ENCODE results near the gene ZNF777.
"Not testable (repeated sequence)": the region's sequence is repeated elsewhere in the genome, so short reads cannot be mapped to it uniquely, and the experiment has no call there.

Gene ZNF777

GRCh38 chr7:149460493-149461277, at the start of gene ZNF777:
TSS of gene ZNF777 (minus strand) at chr7:149461062. CDS start at chr7:149456022, 5,040 bp downstream.
- ATAC-seq = peak; percentile 97 to 98

- ATAC-seq = no peak
Observed at GRCh38 chr7:149510248-149510647, 49.4 kb upstream of the ZNF777 start.

- no peak for ATAC-seq
Observed at GRCh38 chr7:149509774-149510173, 48.9 kb upstream of the ZNF777 start.

- ATAC-seq = no peak
Observed at GRCh38 chr7:149505551-149505950, 44.7 kb upstream of the ZNF777 start.

GRCh38 chr7:149501651-149502050, 40.8 kb upstream of the ZNF777 start:
- ATAC-seq = no peak

- no peak for ATAC-seq
Observed at GRCh38 chr7:149500910-149501309, 40.0 kb upstream of the ZNF777 start.

- no peak for ATAC-seq
Observed at GRCh38 chr7:149500201-149500600, 39.3 kb upstream of the ZNF777 start.

- ATAC-seq = no peak
Observed at GRCh38 chr7:149498811-149499210, 37.9 kb upstream of the ZNF777 start.

- peak; percentile 94 to 95 for ATAC-seq
Observed at GRCh38 chr7:149497467-149498261, 36.8 kb upstream of the ZNF777 start, which contains the start of gene ZNF746. TSS of gene ZNF746 (minus strand) at chr7:149497809. CDS start at chr7:149497536, 273 bp downstream.

GRCh38 chr7:149496642-149497391, 36.0 kb upstream of the ZNF777 start:
- peak; percentile 22 to 37 for ATAC-seq

- ATAC-seq = no peak
Observed at GRCh38 chr7:149495785-149496641, 35.2 kb upstream of the ZNF777 start.

- ATAC-seq = no peak
Observed at GRCh38 chr7:149494738-149495368, 34.0 kb upstream of the ZNF777 start.

- ATAC-seq = not testable (repeated sequence)
Observed at GRCh38 chr7:149493975-149494374, 33.1 kb upstream of the ZNF777 start.

- no peak for ATAC-seq
Observed at GRCh38 chr7:149493366-149493765, 32.5 kb upstream of the ZNF777 start.

- ATAC-seq = no peak
Observed at GRCh38 chr7:149490083-149490760, 29.4 kb upstream of the ZNF777 start.

GRCh38 chr7:149489391-149490024, 28.6 kb upstream of the ZNF777 start:
- peak in 1 of 2 donors; percentile 30 for ATAC-seq

- ATAC-seq = no peak
Observed at GRCh38 chr7:149479568-149479967, 18.7 kb upstream of the ZNF777 start.

GRCh38 chr7:149478754-149479153, 17.9 kb upstream of the ZNF777 start:
- ATAC-seq = no peak

GRCh38 chr7:149477494-149478443, 16.9 kb upstream of the ZNF777 start:
- no peak for ATAC-seq

Data from activated CD4-positive, CD25-positive, alpha-beta regulatory T cell treated with anti-CD3 and anti-CD28 coated beads, Interleukin-2, amount 50 U/mL, for 24 hours (primary cell).